ENCODE measurements around the gene PRR33. TPM values are rescaled to one million over a fixed set of nuclear protein-coding genes. Genes with fewer than 3 reads are reported as not detected.
"Not testable (repeated sequence)": the region's sequence is repeated elsewhere in the genome, so short reads cannot be mapped to it uniquely, and the experiment has no call there.

Gene PRR33
- total and polyA plus RNA-seq, 2 donors (not counting 1 experiment from before 2014, with no cell fraction given), result not detected

DNA sequence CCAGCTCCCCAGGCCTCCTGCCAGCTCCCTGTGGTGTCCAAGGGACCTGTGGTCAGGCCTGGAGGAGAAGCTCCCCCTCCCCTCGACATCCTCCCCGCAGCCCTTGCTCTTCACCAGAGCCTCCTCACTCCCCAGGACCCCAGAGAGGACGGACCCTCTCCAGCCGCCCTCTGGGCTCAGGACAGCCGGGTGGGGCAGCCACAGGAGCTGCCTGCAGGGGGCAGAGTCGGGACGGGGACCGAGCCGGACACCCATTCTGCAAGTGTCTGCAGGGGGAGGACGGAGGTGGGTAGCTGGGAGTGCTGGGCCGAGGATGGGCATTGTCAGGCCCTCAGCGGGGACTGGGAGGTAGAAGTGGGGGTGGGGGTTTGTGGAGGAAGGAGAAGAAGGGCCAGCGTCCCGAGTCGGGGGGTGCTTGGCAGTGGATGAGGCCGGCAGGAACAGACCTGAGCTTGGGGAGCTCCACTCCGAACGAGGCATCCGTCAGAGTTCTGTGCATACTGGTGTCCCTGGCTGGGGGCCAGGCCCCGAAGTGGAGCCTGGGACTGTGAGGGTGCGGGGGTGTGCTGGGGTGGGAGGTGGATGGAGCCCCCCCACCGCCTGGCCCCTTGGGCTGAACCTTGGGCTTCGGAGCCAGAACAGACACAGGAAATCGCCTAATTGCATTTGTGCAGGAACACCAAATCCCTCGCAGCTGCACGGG, 15.2 kb downstream of the PRR33 start:
- no peaks in the 10 kb centered on the region for H3K4me1 ChIP-seq (ENCODE audit: control insufficient read depth, extremely low read depth, insufficient read depth, low read length)
- H3K4me3 ChIP-seq (replicated peaks in 1 of 4; ENCODE audit: control extremely low read depth in 1 of 4, insufficient read depth in 1 of 4, low read depth in 3 of 4, low read length in 4 of 4), result peak overlapping the region in 1 of 4 experiments; percentile 20
- no peaks in the 10 kb centered on the region for H4K20me1 ChIP-seq (ENCODE audit: control insufficient read depth, extremely low read depth, insufficient read depth, low read length)
- peak; percentile 21 to 91 for DNase-seq (ENCODE audit: low read depth in 2 of 2)
- no peak overlapping the region for H2AFZ ChIP-seq (ENCODE audit: low read length)
- no peaks in the 10 kb centered on the region for H3K79me2 ChIP-seq (ENCODE audit: control insufficient read depth, insufficient read depth, low read length)
- no peak overlapping the region for H3K9ac ChIP-seq (ENCODE audit: insufficient read depth, low read length)
- H3K27me3 ChIP-seq (ENCODE audit: control insufficient read depth, insufficient read depth, low read length), result no peaks in the 10 kb centered on the region
- no peak overlapping the region for H3K27ac ChIP-seq (ENCODE audit: insufficient read depth, low read length)
- H3K9me3 ChIP-seq (ENCODE audit: control insufficient read depth, insufficient read depth, low read depth, low read length), result no peaks in the 10 kb centered on the region
- TF ChIP-seq, protein P1, sequence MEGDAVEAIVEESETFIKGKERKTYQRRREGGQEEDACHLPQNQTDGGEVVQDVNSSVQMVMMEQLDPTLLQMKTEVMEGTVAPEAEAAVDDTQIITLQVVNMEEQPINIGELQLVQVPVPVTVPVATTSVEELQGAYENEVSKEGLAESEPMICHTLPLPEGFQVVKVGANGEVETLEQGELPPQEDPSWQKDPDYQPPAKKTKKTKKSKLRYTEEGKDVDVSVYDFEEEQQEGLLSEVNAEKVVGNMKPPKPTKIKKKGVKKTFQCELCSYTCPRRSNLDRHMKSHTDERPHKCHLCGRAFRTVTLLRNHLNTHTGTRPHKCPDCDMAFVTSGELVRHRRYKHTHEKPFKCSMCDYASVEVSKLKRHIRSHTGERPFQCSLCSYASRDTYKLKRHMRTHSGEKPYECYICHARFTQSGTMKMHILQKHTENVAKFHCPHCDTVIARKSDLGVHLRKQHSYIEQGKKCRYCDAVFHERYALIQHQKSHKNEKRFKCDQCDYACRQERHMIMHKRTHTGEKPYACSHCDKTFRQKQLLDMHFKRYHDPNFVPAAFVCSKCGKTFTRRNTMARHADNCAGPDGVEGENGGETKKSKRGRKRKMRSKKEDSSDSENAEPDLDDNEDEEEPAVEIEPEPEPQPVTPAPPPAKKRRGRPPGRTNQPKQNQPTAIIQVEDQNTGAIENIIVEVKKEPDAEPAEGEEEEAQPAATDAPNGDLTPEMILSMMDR (conservative IDR thresholded peaks at IDR 0.05 in 1 of 2, IDR thresholded peaks at IDR 0.05 in 1 of 2; ENCODE audit: low read depth in 1 of 2, low read length in 2 of 2), result peak; percentile 36 to 54
- no peak for TF ChIP-seq EZH2 (IDR thresholded peaks at IDR 0.05; ENCODE audit: low read length, missing control alignments)
- H3K36me3 ChIP-seq (ENCODE audit: control insufficient read depth, insufficient read depth, low read length), result no peaks in the 10 kb centered on the region
- H3K4me2 ChIP-seq (ENCODE audit: extremely low read depth, insufficient read depth, low read length), result no peak overlapping the region

DNA sequence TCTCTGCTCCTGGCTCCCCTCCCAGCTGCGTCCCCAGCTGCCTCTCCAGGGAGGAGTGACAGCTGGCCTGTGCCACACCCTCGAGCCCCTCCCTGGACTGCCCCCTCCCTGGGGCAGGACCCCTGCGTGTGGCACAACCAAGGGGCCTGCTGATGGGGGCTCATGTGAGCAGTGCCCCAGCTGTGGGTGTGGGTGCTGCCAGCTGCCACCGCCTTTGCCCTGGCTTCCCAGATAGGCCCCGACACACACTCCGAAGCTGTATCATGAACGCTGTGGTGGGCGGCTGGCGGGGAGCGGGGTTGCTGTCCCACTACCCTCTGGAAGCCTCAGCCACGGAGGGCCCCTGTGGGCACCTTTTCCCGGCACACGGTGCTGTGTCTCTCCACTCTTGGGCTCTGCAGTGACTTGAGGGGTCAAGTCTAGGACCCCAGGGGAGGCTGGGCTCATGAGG, 15.8 kb downstream of the PRR33 start:
- DNase-seq (ENCODE audit: low read depth in 2 of 2); H3K36me3 ChIP-seq (ENCODE audit: control insufficient read depth, insufficient read depth, low read length); H3K79me2 ChIP-seq (ENCODE audit: control insufficient read depth, insufficient read depth, low read length); H4K20me1 ChIP-seq (ENCODE audit: control insufficient read depth, extremely low read depth, insufficient read depth, low read length); H3K9me3 ChIP-seq (ENCODE audit: control insufficient read depth, insufficient read depth, low read depth, low read length); H3K4me1 ChIP-seq (ENCODE audit: control insufficient read depth, extremely low read depth, insufficient read depth, low read length); H3K27ac ChIP-seq (ENCODE audit: insufficient read depth, low read length); H3K9ac ChIP-seq (ENCODE audit: insufficient read depth, low read length); H2AFZ ChIP-seq (ENCODE audit: low read length); H3K27me3 ChIP-seq (ENCODE audit: control insufficient read depth, insufficient read depth, low read length); H3K4me3 ChIP-seq (replicated peaks in 1 of 4; ENCODE audit: control extremely low read depth in 1 of 4, insufficient read depth in 1 of 4, low read depth in 3 of 4, low read length in 4 of 4); H3K4me2 ChIP-seq (ENCODE audit: extremely low read depth, insufficient read depth, low read length): not testable (repeated sequence)

DNA sequence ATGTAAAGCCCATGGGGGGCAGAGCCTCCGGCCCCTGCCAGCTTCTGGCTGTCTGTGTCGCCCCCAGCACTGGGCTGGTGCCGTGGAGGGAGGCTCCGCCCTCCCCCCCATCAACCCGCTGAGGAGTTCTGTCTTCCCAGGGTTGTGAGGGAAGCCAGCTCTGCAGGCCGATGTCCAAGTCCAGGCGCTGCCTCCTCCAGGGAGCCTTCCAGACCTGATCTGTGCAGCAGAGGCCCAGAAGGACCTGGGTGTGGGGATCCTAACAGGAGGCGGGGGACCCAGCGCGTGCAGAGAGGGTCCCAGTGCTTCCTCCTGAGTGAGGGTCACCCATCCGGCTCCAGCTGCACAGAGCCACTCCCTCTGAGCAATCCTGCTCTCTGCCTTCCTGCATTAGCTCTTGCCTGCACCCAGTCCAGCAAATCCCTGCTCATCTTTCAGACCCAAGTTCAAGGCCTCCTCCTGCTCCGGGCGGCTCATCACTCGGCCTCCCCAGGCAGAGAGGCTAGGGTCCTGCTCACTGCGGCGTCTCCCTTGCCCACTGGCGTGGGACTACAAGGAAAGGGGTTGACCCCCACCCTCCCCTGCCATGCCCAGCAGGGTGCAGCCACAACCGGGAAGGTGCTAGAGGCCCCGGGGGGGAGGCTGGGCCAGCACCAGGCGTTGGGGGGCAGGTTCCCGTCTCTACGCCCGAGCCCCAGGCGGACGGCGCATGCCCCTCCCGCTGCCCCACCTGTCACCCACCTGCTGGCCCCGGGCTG, 16.4 kb downstream of the PRR33 start:
- no peaks in the 10 kb centered on the region for H4K20me1 ChIP-seq (ENCODE audit: control insufficient read depth, extremely low read depth, insufficient read depth, low read length)
- peaks cover 6% of the 10 kb centered on the region for H3K27me3 ChIP-seq (ENCODE audit: control insufficient read depth, insufficient read depth, low read length)
- no peak overlapping the region for H3K4me3 ChIP-seq (replicated peaks in 1 of 4; ENCODE audit: control extremely low read depth in 1 of 4, insufficient read depth in 1 of 4, low read depth in 3 of 4, low read length in 4 of 4)
- H3K9ac ChIP-seq (ENCODE audit: insufficient read depth, low read length), result no peak overlapping the region
- H3K9me3 ChIP-seq (ENCODE audit: control insufficient read depth, insufficient read depth, low read depth, low read length), result no peaks in the 10 kb centered on the region
- TF ChIP-seq, protein P1 (conservative IDR thresholded peaks at IDR 0.05 in 1 of 2, IDR thresholded peaks at IDR 0.05 in 1 of 2; ENCODE audit: low read depth in 1 of 2, low read length in 2 of 2), result no peak
- TF ChIP-seq EZH2 (IDR thresholded peaks at IDR 0.05; ENCODE audit: low read length, missing control alignments), result no peak
- H3K79me2 ChIP-seq (ENCODE audit: control insufficient read depth, insufficient read depth, low read length), result no peaks in the 10 kb centered on the region
- no peaks in the 10 kb centered on the region for H3K36me3 ChIP-seq (ENCODE audit: control insufficient read depth, insufficient read depth, low read length)
- no peak for DNase-seq (ENCODE audit: low read depth in 2 of 2)
- H3K4me1 ChIP-seq (ENCODE audit: control insufficient read depth, extremely low read depth, insufficient read depth, low read length), result no peaks in the 10 kb centered on the region
- H3K4me2 ChIP-seq (ENCODE audit: extremely low read depth, insufficient read depth, low read length), result no peak overlapping the region
- no peak overlapping the region for H2AFZ ChIP-seq (ENCODE audit: low read length)
- H3K27ac ChIP-seq (ENCODE audit: insufficient read depth, low read length), result no peak overlapping the region

DNA sequence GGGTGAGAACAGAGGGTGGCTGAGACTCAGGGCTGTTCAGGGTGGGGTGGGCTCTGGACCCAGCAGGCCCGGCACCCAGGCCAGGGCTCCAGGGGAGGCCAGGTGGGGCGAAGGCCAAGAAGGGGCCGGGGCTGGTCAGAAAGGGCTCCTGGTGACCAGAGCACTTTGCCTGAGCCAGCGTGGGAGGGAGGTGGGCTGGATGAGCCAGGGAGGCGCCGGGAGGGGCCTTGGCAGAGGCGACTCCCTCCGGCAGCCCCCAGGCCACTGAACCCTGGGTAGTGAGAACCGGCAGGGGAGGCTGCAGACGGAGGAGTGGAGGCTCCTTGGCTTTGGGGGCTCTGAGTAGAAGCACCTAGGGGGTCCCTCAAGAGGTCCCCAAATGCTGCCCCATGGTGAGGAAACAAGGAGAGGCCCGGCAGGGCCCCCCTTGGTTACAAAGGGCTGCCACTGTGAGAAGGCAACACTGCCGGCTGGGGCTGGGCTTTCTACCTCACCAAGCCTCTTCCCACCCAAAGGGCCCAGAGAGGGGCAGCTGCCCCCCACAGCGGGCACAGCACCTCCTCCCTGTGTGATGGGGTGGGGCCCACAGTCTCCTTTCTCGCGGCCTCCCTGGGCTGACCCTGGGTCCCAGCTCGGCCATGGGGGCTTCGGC, 17.1 kb downstream of the PRR33 start:
- H3K27me3 ChIP-seq (ENCODE audit: control insufficient read depth, insufficient read depth, low read length); H3K9ac ChIP-seq (ENCODE audit: insufficient read depth, low read length); H2AFZ ChIP-seq (ENCODE audit: low read length); H3K27ac ChIP-seq (ENCODE audit: insufficient read depth, low read length); H3K79me2 ChIP-seq (ENCODE audit: control insufficient read depth, insufficient read depth, low read length); H3K4me2 ChIP-seq (ENCODE audit: extremely low read depth, insufficient read depth, low read length); H3K36me3 ChIP-seq (ENCODE audit: control insufficient read depth, insufficient read depth, low read length); H3K9me3 ChIP-seq (ENCODE audit: control insufficient read depth, insufficient read depth, low read depth, low read length); H3K4me3 ChIP-seq (replicated peaks in 1 of 4; ENCODE audit: control extremely low read depth in 1 of 4, insufficient read depth in 1 of 4, low read depth in 3 of 4, low read length in 4 of 4); DNase-seq (ENCODE audit: low read depth in 2 of 2); H4K20me1 ChIP-seq (ENCODE audit: control insufficient read depth, extremely low read depth, insufficient read depth, low read length); H3K4me1 ChIP-seq (ENCODE audit: control insufficient read depth, extremely low read depth, insufficient read depth, low read length): not testable (repeated sequence)

DNA sequence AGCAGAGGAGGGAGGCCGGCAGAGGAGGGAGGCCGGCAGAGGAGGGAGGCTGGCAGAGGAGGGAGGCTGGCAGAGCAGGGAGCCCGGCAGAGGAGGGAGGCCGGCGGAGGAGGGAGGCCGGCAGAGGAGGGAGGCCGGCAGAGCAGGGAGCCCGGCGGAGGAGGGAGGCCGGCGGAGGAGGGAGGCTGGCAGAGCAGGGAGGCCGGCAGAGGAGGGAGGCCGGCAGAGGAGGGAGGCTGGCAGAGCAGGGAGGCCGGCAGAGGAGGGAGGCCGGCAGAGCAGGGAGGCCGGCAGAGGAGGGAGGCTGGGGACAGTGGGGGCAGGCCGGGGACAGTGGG, 17.9 kb downstream of the PRR33 start:
- H3K4me2 ChIP-seq (ENCODE audit: extremely low read depth, insufficient read depth, low read length); H2AFZ ChIP-seq (ENCODE audit: low read length); H4K20me1 ChIP-seq (ENCODE audit: control insufficient read depth, extremely low read depth, insufficient read depth, low read length); H3K36me3 ChIP-seq (ENCODE audit: control insufficient read depth, insufficient read depth, low read length); H3K9me3 ChIP-seq (ENCODE audit: control insufficient read depth, insufficient read depth, low read depth, low read length); H3K4me1 ChIP-seq (ENCODE audit: control insufficient read depth, extremely low read depth, insufficient read depth, low read length); H3K79me2 ChIP-seq (ENCODE audit: control insufficient read depth, insufficient read depth, low read length); H3K9ac ChIP-seq (ENCODE audit: insufficient read depth, low read length); H3K27ac ChIP-seq (ENCODE audit: insufficient read depth, low read length); H3K27me3 ChIP-seq (ENCODE audit: control insufficient read depth, insufficient read depth, low read length); DNase-seq (ENCODE audit: low read depth in 2 of 2); H3K4me3 ChIP-seq (replicated peaks in 1 of 4; ENCODE audit: control extremely low read depth in 1 of 4, insufficient read depth in 1 of 4, low read depth in 3 of 4, low read length in 4 of 4): not testable (repeated sequence)

All from fibroblast of lung (primary cell).